ENCODE results near the gene SLC35E4. TPM values are rescaled to one million over a fixed set of nuclear protein-coding genes. Genes with fewer than 3 reads are reported as not detected.

SLC35E4 gene
- total and polyA plus RNA-seq, 4 donors, result 0.14 to 1.2 (median 0.30) TPM

DNA sequence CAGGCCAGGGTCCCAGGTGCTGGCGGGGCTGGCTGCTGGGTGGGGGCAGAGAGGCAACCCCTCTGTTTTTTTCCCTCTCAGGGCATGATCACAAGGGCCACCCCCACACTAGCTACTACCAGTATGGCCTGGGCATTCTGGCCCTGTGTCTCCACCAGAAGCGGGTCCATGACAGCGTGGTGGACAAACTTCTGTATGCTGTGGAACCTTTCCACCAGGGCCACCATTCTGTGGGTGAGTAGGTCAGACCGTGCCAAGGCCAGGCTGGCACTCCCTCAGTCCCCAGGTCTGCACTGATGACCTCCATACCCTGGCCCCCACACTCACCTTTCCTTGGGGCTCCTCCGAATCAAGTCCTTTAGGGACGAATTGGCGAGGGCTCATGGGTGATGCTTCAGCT lies 21.3 kb upstream of the SLC35E4 start:
- Histone ChIP-seq H3K27ac (ENCODE audit: low read depth in 1 of 2, low read length in 2 of 2) (no peak overlapping the region), H3K9ac (ENCODE audit: low read depth in 1 of 2, low read length in 2 of 2) (no peak overlapping the region), H3K4me3 (ENCODE audit: low read depth in 1 of 3, low read length in 3 of 3) (no peak overlapping the region), H3K9me3 (ENCODE audit: control insufficient read depth in 4 of 4, low read length in 3 of 4) (no peaks in the 10 kb centered on the region), H3K36me3 (ENCODE audit: control insufficient read depth in 4 of 4, insufficient read depth in 3 of 4, low read depth in 1 of 4, low read length in 3 of 4) (peaks cover 0 to 11% (median 7%) of the 10 kb centered on the region in 4 donors), H3K4me1 (ENCODE audit: control insufficient read depth in 4 of 4, insufficient read depth in 4 of 4, low read length in 3 of 4) (peaks cover 0 to 2% (median under 1%) of the 10 kb centered on the region in 4 donors), H3K27me3 (ENCODE audit: control insufficient read depth in 4 of 4, insufficient read depth in 4 of 4, low read length in 3 of 4) (no peaks in the 10 kb centered on the region)
- TF ChIP-seq FOXA2 (IDR thresholded peaks at IDR 0.05) (no peak), FOXA1 (IDR thresholded peaks at IDR 0.05) (no peak), EGR1 (IDR thresholded peaks at IDR 0.05; ENCODE audit: low read depth in 2 of 2) (no peak), HNF4G (IDR thresholded peaks at IDR 0.05) (no peak)
- 97% methylated on average over 7 of the region's 7 CpGs for WGBS
- DNase-seq (ENCODE audit: low spot score), result no peak

DNA sequence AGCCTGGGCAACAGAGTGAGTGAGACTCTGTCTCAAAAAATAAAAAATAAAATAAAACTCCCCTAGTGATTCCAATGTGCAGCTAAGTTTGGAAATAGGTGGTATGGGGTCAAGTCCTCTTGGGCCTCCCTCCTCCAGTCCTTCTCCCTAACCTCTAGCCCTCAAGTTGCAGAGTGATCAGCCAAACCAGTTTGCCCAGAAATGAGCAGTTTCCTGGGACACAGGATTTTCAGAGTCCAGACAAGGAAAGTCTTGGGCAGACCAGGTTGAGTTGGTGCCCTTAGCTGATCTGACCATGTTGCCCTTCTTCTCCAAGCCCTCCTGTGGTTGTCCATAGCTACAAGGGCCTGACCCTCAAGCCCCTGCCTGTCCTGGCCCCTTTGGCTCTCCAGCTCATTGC lies 20.7 kb upstream of the SLC35E4 start:
- H3K27ac ChIP-seq (ENCODE audit: low read depth in 1 of 2, low read length in 2 of 2), result no peak overlapping the region
- H3K36me3 ChIP-seq (ENCODE audit: control insufficient read depth in 4 of 4, insufficient read depth in 3 of 4, low read depth in 1 of 4, low read length in 3 of 4), result peaks cover 0 to 14% (median 9%) of the 10 kb centered on the region in 4 donors
- no peak for DNase-seq (ENCODE audit: low spot score)
- H3K9ac ChIP-seq (ENCODE audit: low read depth in 1 of 2, low read length in 2 of 2), result no peak overlapping the region
- H3K4me1 ChIP-seq (ENCODE audit: control insufficient read depth in 4 of 4, insufficient read depth in 4 of 4, low read length in 3 of 4), result no peaks in the 10 kb centered on the region
- H3K9me3 ChIP-seq (ENCODE audit: control insufficient read depth in 4 of 4, low read length in 3 of 4), result no peaks in the 10 kb centered on the region
- no peak for TF ChIP-seq HNF4G (IDR thresholded peaks at IDR 0.05)
- TF ChIP-seq RAD21 (IDR thresholded peaks at IDR 0.05), result no peak
- no peak for TF ChIP-seq GABPA (IDR thresholded peaks at IDR 0.05 in 1 of 2, conservative IDR thresholded peaks at IDR 0.05 in 1 of 2)
- TF ChIP-seq, protein P1, sequence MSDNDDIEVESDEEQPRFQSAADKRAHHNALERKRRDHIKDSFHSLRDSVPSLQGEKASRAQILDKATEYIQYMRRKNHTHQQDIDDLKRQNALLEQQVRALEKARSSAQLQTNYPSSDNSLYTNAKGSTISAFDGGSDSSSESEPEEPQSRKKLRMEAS (IDR thresholded peaks at IDR 0.05), result no peak
- TF ChIP-seq FOXA1 (IDR thresholded peaks at IDR 0.05), result no peak
- no peak for TF ChIP-seq TAF1 (conservative IDR thresholded peaks at IDR 0.05)
- TF ChIP-seq, protein P2, sequence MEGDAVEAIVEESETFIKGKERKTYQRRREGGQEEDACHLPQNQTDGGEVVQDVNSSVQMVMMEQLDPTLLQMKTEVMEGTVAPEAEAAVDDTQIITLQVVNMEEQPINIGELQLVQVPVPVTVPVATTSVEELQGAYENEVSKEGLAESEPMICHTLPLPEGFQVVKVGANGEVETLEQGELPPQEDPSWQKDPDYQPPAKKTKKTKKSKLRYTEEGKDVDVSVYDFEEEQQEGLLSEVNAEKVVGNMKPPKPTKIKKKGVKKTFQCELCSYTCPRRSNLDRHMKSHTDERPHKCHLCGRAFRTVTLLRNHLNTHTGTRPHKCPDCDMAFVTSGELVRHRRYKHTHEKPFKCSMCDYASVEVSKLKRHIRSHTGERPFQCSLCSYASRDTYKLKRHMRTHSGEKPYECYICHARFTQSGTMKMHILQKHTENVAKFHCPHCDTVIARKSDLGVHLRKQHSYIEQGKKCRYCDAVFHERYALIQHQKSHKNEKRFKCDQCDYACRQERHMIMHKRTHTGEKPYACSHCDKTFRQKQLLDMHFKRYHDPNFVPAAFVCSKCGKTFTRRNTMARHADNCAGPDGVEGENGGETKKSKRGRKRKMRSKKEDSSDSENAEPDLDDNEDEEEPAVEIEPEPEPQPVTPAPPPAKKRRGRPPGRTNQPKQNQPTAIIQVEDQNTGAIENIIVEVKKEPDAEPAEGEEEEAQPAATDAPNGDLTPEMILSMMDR (IDR thresholded peaks at IDR 0.05; ENCODE audit: low read depth, low read length, missing input control), result no peak
- TF ChIP-seq, protein P3, sequence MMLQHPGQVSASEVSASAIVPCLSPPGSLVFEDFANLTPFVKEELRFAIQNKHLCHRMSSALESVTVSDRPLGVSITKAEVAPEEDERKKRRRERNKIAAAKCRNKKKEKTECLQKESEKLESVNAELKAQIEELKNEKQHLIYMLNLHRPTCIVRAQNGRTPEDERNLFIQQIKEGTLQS (IDR thresholded peaks at IDR 0.05), result no peak
- no peak for TF ChIP-seq SP1 (IDR thresholded peaks at IDR 0.05)
- TF ChIP-seq, protein P4, sequence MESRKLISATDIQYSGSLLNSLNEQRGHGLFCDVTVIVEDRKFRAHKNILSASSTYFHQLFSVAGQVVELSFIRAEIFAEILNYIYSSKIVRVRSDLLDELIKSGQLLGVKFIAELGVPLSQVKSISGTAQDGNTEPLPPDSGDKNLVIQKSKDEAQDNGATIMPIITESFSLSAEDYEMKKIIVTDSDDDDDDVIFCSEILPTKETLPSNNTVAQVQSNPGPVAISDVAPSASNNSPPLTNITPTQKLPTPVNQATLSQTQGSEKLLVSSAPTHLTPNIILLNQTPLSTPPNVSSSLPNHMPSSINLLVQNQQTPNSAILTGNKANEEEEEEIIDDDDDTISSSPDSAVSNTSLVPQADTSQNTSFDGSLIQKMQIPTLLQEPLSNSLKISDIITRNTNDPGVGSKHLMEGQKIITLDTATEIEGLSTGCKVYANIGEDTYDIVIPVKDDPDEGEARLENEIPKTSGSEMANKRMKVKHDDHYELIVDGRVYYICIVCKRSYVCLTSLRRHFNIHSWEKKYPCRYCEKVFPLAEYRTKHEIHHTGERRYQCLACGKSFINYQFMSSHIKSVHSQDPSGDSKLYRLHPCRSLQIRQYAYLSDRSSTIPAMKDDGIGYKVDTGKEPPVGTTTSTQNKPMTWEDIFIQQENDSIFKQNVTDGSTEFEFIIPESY (IDR thresholded peaks at IDR 0.05), result no peak
- H3K27me3 ChIP-seq (ENCODE audit: control insufficient read depth in 4 of 4, insufficient read depth in 4 of 4, low read length in 3 of 4), result no peaks in the 10 kb centered on the region
- no peak overlapping the region for H3K4me3 ChIP-seq (ENCODE audit: low read depth in 1 of 3, low read length in 3 of 3)

DNA sequence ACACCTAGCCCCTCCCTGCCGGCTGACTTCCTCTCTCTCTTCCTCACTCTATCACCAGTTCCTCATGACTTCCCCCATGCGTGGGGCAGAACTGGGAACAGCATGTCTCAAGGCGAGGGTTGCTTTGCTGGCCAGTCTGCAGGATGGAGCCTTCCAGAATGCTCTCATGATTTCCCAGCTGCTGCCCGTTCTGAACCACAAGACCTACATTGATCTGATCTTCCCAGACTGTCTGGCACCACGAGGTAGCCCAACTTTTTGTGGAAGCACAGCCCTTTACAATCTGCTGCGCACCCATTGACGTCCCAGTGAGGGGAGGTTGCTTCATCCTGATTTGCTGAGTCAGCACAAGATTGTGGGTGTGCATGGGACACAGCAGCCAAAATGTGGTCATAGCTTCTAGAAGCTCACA lies 20.0 kb upstream of the SLC35E4 start:
- H3K27ac ChIP-seq (ENCODE audit: low read depth in 1 of 2, low read length in 2 of 2), result no peak overlapping the region
- WGBS, result 87% methylated on average over 7 of the region's 7 CpGs
- TF ChIP-seq SP1 (IDR thresholded peaks at IDR 0.05), result no peak
- TF ChIP-seq, protein P2 (IDR thresholded peaks at IDR 0.05; ENCODE audit: low read depth, low read length, missing input control), result no peak
- no peak for TF ChIP-seq EGR1 (IDR thresholded peaks at IDR 0.05; ENCODE audit: low read depth in 2 of 2)
- TF ChIP-seq, protein P4 (IDR thresholded peaks at IDR 0.05), result no peak
- no peak for TF ChIP-seq TAF1 (conservative IDR thresholded peaks at IDR 0.05)
- no peak for TF ChIP-seq RAD21 (IDR thresholded peaks at IDR 0.05)
- TF ChIP-seq RXRA (IDR thresholded peaks at IDR 0.05), result no peak
- TF ChIP-seq, protein P5, sequence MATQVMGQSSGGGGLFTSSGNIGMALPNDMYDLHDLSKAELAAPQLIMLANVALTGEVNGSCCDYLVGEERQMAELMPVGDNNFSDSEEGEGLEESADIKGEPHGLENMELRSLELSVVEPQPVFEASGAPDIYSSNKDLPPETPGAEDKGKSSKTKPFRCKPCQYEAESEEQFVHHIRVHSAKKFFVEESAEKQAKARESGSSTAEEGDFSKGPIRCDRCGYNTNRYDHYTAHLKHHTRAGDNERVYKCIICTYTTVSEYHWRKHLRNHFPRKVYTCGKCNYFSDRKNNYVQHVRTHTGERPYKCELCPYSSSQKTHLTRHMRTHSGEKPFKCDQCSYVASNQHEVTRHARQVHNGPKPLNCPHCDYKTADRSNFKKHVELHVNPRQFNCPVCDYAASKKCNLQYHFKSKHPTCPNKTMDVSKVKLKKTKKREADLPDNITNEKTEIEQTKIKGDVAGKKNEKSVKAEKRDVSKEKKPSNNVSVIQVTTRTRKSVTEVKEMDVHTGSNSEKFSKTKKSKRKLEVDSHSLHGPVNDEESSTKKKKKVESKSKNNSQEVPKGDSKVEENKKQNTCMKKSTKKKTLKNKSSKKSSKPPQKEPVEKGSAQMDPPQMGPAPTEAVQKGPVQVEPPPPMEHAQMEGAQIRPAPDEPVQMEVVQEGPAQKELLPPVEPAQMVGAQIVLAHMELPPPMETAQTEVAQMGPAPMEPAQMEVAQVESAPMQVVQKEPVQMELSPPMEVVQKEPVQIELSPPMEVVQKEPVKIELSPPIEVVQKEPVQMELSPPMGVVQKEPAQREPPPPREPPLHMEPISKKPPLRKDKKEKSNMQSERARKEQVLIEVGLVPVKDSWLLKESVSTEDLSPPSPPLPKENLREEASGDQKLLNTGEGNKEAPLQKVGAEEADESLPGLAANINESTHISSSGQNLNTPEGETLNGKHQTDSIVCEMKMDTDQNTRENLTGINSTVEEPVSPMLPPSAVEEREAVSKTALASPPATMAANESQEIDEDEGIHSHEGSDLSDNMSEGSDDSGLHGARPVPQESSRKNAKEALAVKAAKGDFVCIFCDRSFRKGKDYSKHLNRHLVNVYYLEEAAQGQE (IDR thresholded peaks at IDR 0.05), result no peak

More for the DNA sequence above, 20.0 kb upstream of the SLC35E4 start:
- H3K27me3 ChIP-seq (ENCODE audit: control insufficient read depth in 4 of 4, insufficient read depth in 4 of 4, low read length in 3 of 4), result no peaks in the 10 kb centered on the region
- H3K4me3 ChIP-seq (ENCODE audit: low read depth in 1 of 3, low read length in 3 of 3), result no peak overlapping the region
- H3K9me3 ChIP-seq (ENCODE audit: control insufficient read depth in 4 of 4, low read length in 3 of 4), result no peaks in the 10 kb centered on the region
- no peak for DNase-seq (ENCODE audit: low spot score)
- no peaks in the 10 kb centered on the region for H3K4me1 ChIP-seq (ENCODE audit: control insufficient read depth in 4 of 4, insufficient read depth in 4 of 4, low read length in 3 of 4)
- H3K9ac ChIP-seq (ENCODE audit: low read depth in 1 of 2, low read length in 2 of 2), result no peak overlapping the region
- peaks cover 0 to 18% (median 9%) of the 10 kb centered on the region in 4 donors for H3K36me3 ChIP-seq (ENCODE audit: control insufficient read depth in 4 of 4, insufficient read depth in 3 of 4, low read depth in 1 of 4, low read length in 3 of 4)

Measured in liver (tissue), 9 donors.